Activated T-cell treated with anti-CD3 and anti-CD28 coated beads, Interleukin-2, amount 50 U/mL, for 4 hours (primary cell): Measurements from ENCODE around the gene NUDT8. TPM values are rescaled to one million over a fixed set of nuclear protein-coding genes. Genes with fewer than 3 reads are reported as not detected.
A peak's percentile ranks its signal among the peaks of the same experiment; 100 is the strongest.
"Not testable (repeated sequence)": the region's sequence is repeated elsewhere in the genome, so short reads cannot be mapped to it uniquely, and the experiment has no call there.

Experiments used
- ATAC-seq, 2 donors: fragments of 200-7000 bp; cut with Tn5 transposase; one replicate each; pipeline ENCODE4 v1.10.0; 2021
- DNase-seq: peaks from one replicate; pipeline ENCODE4 v3.0.0-alpha.2; 2020
- H3K27me3 Mint-ChIP-seq: one replicate; pipeline ENCODE4 v1.8.0; 2021; ENCODE audit warnings: low read depth, mixed read lengths
- H3K36me3 Mint-ChIP-seq: one replicate; pipeline ENCODE4 v1.8.0; 2022; ENCODE audit warnings: mixed read lengths; ENCODE audit not compliant: insufficient read depth
- H3K4me1 Mint-ChIP-seq: one replicate; pipeline ENCODE4 v1.8.0; 2021; ENCODE audit warnings: low read depth, mixed read lengths
- H3K4me3 Mint-ChIP-seq: one replicate; pipeline ENCODE4 v1.8.0; 2021; ENCODE audit warnings: mild to moderate bottlenecking, moderate library complexity, mixed read lengths
- H3K9me3 Mint-ChIP-seq: one replicate; pipeline ENCODE4 v1.8.0; 2021; ENCODE audit warnings: mixed read lengths
- total RNA-seq, 3 donors: library from RNA; stranded (reverse); gene quantifications; one replicate each; pipeline ENCODE4 v1.2.1, GENCODE V29; 2021

NUDT8 gene
- total RNA-seq, 3 donors from 2014 or later: 10.2 to 14.4 (median 12.6) TPM

DNA sequence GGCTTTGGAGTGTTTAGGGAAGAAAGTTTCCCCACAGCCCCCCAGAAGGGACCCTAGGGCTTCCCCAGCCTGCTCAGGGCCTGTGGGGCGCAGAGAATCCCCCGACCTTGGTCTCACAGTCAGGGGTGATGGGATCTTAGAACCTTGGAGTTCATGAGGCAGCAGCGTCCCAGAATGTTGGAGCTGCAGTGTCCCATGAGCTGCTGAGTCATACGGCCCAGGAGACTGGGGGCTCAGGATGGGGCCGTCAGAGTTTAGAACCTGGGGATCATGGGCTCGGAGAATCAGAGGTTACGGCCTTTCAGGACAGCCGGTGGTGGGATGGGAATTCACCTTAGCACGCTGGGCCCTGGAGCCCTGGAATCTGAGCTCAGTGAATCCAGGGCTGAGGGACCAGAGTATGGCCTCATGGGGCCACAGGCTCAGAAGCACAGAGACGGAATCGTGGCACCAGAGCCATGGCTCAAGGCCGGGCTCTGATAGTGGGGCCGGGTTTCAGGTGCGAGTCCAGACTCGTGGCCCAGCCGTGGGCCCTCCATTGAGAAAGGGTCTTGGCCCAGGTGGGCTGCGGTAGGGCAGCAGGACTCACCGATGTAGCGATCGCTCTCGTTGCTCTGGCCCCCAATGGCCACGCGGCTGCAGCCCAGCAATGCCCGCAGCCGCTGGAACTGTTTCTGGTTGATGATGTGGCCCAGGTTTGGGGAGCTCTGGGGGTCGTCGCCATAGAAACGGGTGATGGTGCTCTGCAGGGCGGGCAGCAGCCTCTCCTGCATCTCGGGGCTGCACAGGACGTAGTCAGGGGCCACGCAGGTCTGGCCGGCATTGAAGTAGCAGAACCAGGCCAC, 35.2 kb upstream of the NUDT8 start:
- H3K9me3 Mint-ChIP-seq: no peaks in the 10 kb centered on the region
- H3K4me3 Mint-ChIP-seq: no peak overlapping the region
- DNase-seq (no peak), ATAC-seq (no peak)
- H3K36me3 Mint-ChIP-seq: no peaks in the 10 kb centered on the region
- H3K27me3 Mint-ChIP-seq: no peaks in the 10 kb centered on the region
- no peaks in the 10 kb centered on the region for H3K4me1 Mint-ChIP-seq

GRCh38 chr11:67664213-67664585, 34.5 kb upstream of the NUDT8 start:
- ATAC-seq: no peak
- DNase-seq: no peak
- H3K4me3 Mint-ChIP-seq: no peak overlapping the region
- no peaks in the 10 kb centered on the region for H3K36me3 Mint-ChIP-seq
- H3K27me3 Mint-ChIP-seq: no peaks in the 10 kb centered on the region
- no peaks in the 10 kb centered on the region for H3K9me3 Mint-ChIP-seq
- no peaks in the 10 kb centered on the region for H3K4me1 Mint-ChIP-seq

DNA sequence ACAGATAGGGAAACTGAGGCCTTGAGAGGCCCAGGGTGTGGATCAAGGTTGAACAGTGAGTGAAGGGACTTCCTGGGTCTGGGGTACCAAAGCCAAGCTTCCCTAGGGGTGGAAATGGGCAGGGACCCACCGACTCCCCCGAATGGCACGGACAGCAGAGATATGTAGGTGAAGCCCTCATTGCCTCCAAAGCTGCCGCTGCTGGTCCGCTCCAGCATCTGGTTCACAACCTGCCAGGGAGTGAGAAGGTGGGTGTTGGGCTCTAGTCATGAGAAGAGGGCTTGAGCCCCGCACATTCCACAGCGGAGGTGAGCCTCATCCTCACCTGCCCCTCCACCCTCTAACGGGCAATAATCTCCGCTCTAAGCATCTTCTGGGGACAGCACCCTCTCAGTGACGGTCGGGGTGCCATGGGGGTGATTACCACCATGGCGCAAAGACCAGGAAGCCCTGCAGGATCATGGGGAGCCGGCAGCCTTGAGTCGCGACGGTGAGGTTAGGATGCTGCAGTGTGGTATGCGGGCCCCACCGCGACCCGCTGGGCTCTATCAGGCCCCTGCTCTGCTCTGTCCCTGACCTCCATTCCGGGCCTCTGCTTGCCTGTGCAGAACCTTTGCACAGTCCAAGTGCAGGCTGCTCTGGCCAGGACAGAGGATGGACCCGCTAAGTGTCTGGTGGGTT, 33.9 kb upstream of the NUDT8 start:
- DNase-seq: no peak
- Mint-ChIP-seq H3K4me1 (no peaks in the 10 kb centered on the region), H3K36me3 (no peaks in the 10 kb centered on the region), H3K4me3 (no peak overlapping the region), H3K27me3 (no peaks in the 10 kb centered on the region), H3K9me3 (no peaks in the 10 kb centered on the region)
- no peak for ATAC-seq

GRCh38 chr11:67662835-67663531, 33.2 kb upstream of the NUDT8 start:
- ATAC-seq (no peak), DNase-seq (no peak)
- Mint-ChIP-seq H3K4me1 (no peaks in the 10 kb centered on the region), H3K27me3 (no peaks in the 10 kb centered on the region), H3K36me3 (no peaks in the 10 kb centered on the region), H3K4me3 (no peak overlapping the region), H3K9me3 (no peaks in the 10 kb centered on the region)

DNA sequence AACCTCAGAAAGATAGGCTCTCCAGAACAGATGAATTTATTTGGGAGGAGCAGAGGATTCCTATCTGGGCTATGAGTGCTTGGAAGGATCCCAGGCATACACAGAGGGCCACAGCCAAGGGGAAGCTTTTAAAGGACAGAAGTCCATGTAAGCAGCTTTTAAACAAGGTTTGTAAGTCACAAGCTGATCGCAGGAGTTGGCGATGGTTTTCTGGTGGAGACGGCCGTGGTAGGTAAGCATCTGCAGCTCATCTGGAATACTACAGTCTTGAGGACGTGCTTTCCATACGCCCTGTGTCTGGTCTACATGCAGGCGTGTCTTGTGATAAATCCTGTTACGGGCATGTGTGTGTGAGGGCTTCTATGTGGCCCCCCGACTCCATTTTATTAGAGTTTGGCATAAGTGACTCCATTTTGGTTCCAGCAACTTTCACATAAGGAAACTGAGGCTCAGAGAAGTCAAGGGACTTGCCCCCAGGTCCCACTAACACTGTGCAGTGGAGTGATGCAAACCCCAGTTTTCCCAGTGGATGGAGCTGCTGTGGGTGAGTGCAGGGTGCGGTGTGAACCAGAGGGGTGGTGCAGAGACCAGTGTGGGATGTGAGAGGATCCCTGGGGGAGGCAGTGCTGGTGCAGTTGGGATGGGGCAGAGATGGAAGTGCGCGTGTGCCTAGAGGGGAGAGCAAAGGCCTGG, 32.6 kb upstream of the NUDT8 start:
- H3K27me3 Mint-ChIP-seq: no peaks in the 10 kb centered on the region
- no peak for ATAC-seq
- no peaks in the 10 kb centered on the region for H3K36me3 Mint-ChIP-seq
- H3K4me3 Mint-ChIP-seq: no peak overlapping the region
- DNase-seq: no peak
- H3K9me3 Mint-ChIP-seq: no peaks in the 10 kb centered on the region
- no peaks in the 10 kb centered on the region for H3K4me1 Mint-ChIP-seq

DNA sequence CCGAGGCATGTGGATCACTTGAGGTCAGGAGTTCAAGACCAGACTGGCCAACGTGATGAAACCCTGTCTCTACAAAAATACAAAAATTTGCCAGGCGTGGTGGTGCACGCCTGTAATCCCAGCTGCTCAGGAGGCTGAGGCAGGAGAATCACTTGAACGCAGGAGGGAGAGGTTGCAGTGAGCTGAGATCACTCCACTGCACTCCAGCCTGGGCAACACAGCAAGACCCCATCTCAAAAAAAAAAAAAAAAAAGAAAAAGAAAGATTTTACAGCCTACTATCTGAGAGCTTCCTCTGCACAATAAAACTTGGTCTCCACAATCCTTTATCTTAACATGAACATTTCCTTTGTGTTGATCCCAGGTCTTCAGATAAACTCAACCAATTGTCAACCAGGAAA, 31.0 kb upstream of the NUDT8 start:
- not testable (repeated sequence) for H3K36me3 Mint-ChIP-seq, H3K27me3 Mint-ChIP-seq, H3K9me3 Mint-ChIP-seq, ATAC-seq, DNase-seq, H3K4me1 Mint-ChIP-seq, H3K4me3 Mint-ChIP-seq

- not testable (repeated sequence) for H3K4me1 Mint-ChIP-seq, H3K4me3 Mint-ChIP-seq, H3K27me3 Mint-ChIP-seq, DNase-seq, H3K9me3 Mint-ChIP-seq, H3K36me3 Mint-ChIP-seq, ATAC-seq
Observed at GRCh38 chr11:67659651-67660165, 30.0 kb upstream of the NUDT8 start.

DNA sequence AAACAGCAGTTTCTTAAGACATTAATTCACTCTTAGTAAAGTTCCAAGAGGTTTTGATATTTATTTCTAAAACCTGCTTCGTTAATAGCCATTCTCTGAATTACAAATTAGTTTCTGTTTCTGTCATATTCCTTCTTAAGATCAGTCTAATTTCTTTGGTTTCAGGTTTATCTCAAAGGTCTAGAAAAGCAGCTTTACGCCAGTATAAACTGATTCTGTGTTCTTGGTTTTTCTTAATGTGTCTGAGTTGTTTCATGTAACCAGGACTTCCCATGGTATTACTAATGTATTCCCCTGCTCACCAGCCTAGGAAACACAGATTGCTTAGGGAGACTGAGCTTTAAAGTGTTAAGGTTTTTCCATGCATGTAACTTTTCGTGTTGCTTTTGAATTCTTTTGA, 27.6 kb upstream of the NUDT8 start:
- no peaks in the 10 kb centered on the region for H3K9me3 Mint-ChIP-seq
- ATAC-seq: peak; percentile 53 to 55
- DNase-seq: no peak
- no peaks in the 10 kb centered on the region for H3K4me1 Mint-ChIP-seq
- H3K27me3 Mint-ChIP-seq: no peaks in the 10 kb centered on the region
- H3K36me3 Mint-ChIP-seq: no peaks in the 10 kb centered on the region
- H3K4me3 Mint-ChIP-seq: no peak overlapping the region

DNA sequence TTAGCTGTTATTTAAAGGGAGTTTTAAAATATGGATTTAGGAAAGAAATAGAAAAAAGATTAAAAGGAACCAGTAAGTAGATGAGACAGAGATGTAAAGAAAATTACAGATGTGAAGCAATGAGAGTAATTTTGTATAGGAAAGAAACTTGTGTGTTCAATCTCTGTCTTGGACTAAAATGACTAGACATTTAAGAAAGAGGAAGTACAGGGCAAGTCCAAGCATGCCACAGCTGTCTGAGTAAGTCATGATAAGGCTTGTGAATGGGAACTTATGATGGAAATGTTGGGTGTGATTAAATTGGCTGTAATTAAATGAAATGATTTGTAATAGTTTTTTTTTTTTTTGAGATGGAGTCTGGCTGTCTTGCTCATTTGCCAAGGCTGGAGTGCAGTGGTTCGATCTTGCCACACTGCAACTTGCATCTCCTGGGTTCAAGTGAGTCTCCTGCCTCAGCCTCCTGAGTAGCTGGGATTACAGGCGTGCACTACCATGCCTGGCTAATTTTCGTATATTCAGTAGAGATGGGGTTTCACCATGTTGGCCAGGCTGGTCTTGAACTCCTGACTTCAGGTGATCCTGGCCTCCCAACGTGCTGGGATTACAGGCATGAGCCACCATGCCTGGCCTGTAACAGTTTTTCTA, 26.7 kb upstream of the NUDT8 start:
- Mint-ChIP-seq H3K36me3 (no peaks in the 10 kb centered on the region), H3K4me1 (no peaks in the 10 kb centered on the region), H3K9me3 (no peaks in the 10 kb centered on the region), H3K27me3 (no peaks in the 10 kb centered on the region), H3K4me3 (no peak overlapping the region)
- DNase-seq: no peak
- ATAC-seq: no peak

DNA sequence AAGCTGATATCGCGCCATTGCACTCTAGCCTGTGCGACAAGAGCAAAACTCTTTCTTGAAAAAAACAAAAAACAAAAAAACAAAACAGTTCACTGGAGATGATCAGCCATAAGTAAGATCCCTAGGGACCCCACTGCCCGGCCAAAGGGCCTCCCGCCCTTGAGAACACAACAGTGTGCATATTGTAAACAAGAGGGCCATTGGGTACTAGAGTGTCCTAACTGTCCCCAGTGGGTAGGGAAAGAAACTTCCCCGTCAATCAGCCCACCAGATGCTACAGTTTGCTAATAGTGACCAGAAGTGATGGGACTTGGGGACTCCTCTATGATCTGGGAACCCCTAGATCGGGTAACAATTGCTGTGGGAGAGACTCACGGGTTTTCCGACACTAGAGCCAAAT, 24.5 kb upstream of the NUDT8 start:
- no peaks in the 10 kb centered on the region for H3K9me3 Mint-ChIP-seq
- H3K4me3 Mint-ChIP-seq: no peak overlapping the region
- H3K4me1 Mint-ChIP-seq: peaks cover 12% of the 10 kb centered on the region
- H3K27me3 Mint-ChIP-seq: no peaks in the 10 kb centered on the region
- H3K36me3 Mint-ChIP-seq: no peaks in the 10 kb centered on the region
- ATAC-seq (no peak), DNase-seq (no peak)

- DNase-seq (no peak), ATAC-seq (no peak)
- H3K36me3 Mint-ChIP-seq: no peaks in the 10 kb centered on the region
- peaks cover 15% of the 10 kb centered on the region for H3K4me1 Mint-ChIP-seq
- H3K27me3 Mint-ChIP-seq: no peaks in the 10 kb centered on the region
- H3K9me3 Mint-ChIP-seq: no peaks in the 10 kb centered on the region
- H3K4me3 Mint-ChIP-seq: no peak overlapping the region
Observed at GRCh38 chr11:67652965-67653845, 23.5 kb upstream of the NUDT8 start.

DNA sequence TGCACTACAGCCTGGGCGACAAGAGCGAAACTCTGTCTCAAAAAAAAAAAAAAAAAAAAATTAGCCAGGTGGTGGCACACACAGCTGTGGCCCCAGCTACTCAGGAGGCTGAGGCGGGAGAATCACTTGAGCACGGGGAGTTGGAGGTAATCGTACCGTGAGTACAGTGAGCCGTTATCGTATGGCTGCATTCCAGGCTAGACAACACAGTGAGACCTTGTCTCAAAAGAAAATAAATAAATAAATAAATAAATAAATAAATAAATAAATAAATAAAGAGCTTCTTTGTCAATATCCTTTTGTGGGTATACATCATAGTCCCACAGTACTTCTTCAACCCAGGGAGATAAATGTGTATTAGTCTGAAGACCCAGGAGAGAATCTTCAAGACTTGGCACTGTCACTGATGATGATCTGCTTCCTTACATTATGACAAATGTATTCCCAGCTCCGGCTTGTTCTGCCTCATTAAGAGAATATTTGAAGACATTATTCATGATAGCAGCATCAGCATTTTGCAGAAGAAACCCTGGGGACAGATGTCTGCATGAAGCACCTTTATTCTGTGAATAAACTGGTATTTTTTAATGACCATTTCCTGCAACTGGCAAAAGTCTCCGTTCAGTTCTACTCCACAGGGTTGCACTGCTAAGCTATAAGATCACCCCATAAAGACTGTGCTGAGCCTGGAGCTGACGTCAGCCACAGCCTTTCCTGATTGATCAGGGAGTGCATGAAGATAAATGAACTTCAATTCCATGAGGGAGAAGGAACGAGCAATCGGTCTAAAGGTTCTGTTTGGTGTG, 22.4 kb upstream of the NUDT8 start:
- DNase-seq (no peak), ATAC-seq (no peak)
- no peaks in the 10 kb centered on the region for H3K27me3 Mint-ChIP-seq
- peaks cover 23% of the 10 kb centered on the region for H3K4me1 Mint-ChIP-seq
- H3K9me3 Mint-ChIP-seq: no peaks in the 10 kb centered on the region
- no peaks in the 10 kb centered on the region for H3K36me3 Mint-ChIP-seq
- H3K4me3 Mint-ChIP-seq: no peak overlapping the region
